Breast epithelium (tissue), 3 donors: ENCODE measurements around the gene NEO1.

Experiments used
- CTCF ChIP-seq, 3 donors: fragments of 450-650 bp; IDR thresholded peaks; one replicate each; pipeline ENCODE4 v1.5.1; 2016 to 2017; ENCODE audit warnings: antibody characterized with exemption in 3 of 3, mild to moderate bottlenecking in 3 of 3, moderate library complexity in 3 of 3
- POLR2A ChIP-seq: fragments of 450-650 bp; IDR thresholded peaks from one replicate; pipeline ENCODE4 v1.6.1; 2016; ENCODE audit warnings: antibody characterized with exemption, mild to moderate bottlenecking, moderate library complexity
- POLR2AphosphoS5 ChIP-seq, 3 donors: sonication (generic); formaldehyde crosslinking; IDR thresholded peaks; one replicate each; pipeline ENCODE4 v1.6.1; 2017; ENCODE audit warnings: antibody characterized with exemption in 3 of 3

DNA sequence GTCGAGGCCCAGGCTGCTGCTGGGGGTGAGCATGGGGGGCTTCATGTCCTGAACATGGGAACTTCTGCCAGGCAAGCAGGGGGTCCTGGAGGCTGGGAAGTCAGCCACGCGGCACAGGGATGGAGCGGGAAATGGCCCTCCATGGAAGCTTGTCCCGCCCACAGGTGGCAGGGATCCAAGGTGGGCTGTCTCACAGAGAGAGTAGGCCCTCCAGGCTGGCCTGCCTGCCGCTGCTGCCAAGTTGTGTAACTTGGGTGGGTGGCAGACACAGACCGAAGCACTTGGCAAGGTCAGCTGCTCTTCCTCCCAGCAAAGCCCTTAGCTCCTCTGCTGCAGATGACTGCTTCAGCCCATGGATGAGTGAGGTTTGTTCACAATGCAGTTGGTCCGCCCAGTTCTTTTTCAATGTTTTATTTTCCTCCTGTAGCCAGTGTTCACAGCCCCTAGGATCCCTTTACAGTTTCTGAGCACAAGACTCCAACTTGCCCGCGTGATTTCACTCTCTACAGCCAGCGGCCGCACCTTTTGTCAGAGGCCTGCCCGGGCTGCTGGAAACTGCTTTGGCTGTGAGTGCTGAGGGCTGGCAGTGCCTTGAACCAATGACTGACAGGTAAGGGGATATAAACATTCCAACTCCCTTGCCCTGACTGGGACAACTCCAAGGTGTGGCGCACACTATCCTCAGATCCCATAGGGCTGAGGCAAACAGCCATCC, 289.8 kb downstream of the NEO1 start:
- no peak for TF ChIP-seq CTCF (IDR thresholded peaks at IDR 0.05)
- no peak for TF ChIP-seq POLR2A
- TF ChIP-seq POLR2AphosphoS5 (IDR thresholded peaks at IDR 0.05): no peak
